Upper lobe of left lung (tissue), 4 donors: ENCODE measurements around the gene PRSS57.

Experiments used
- CTCF ChIP-seq, 6 experiments: fragments of 450-650 bp in 4 of 6; fragments of 200-600 bp in 2 of 6; sonication (generic) in 2 of 6; IDR thresholded peaks; one replicate each; pipeline ENCODE4 v1.5.1; 2016 to 2019; ENCODE audit warnings: antibody characterized with exemption in 6 of 6
- POLR2A ChIP-seq, 4 donors: fragments of 450-650 bp; IDR thresholded peaks; one replicate each; pipeline ENCODE4 v1.5.1; 2016 to 2017; ENCODE audit warnings: antibody characterized with exemption in 4 of 4, mild to moderate bottlenecking in 2 of 4
- POLR2AphosphoS5 ChIP-seq, 2 donors: sonication (generic); formaldehyde crosslinking; IDR thresholded peaks; one replicate each; pipeline ENCODE4 v1.5.1; 2017; ENCODE audit warnings: antibody characterized with exemption in 2 of 2

- no peak for TF ChIP-seq CTCF (IDR thresholded peaks at IDR 0.05)
- no peak for TF ChIP-seq POLR2AphosphoS5 (IDR thresholded peaks at IDR 0.05)
- no peak for TF ChIP-seq POLR2A (IDR thresholded peaks at IDR 0.05)
Observed at GRCh38 chr19:650121-650520, 45.1 kb downstream of the PRSS57 start.
